ENCODE data around the gene ZC3H7A.
A peak's percentile ranks its signal among the peaks of the same experiment; 100 is the strongest.

The ZC3H7A gene

GRCh38 chr16:11735787-11736186 lies 61.3 kb downstream of the ZC3H7A start:
- no peak for DNase-seq (ENCODE audit: low spot score)

GRCh38 chr16:11734653-11735043 lies 62.4 kb downstream of the ZC3H7A start:
- no peak for DNase-seq (ENCODE audit: low spot score)

DNA sequence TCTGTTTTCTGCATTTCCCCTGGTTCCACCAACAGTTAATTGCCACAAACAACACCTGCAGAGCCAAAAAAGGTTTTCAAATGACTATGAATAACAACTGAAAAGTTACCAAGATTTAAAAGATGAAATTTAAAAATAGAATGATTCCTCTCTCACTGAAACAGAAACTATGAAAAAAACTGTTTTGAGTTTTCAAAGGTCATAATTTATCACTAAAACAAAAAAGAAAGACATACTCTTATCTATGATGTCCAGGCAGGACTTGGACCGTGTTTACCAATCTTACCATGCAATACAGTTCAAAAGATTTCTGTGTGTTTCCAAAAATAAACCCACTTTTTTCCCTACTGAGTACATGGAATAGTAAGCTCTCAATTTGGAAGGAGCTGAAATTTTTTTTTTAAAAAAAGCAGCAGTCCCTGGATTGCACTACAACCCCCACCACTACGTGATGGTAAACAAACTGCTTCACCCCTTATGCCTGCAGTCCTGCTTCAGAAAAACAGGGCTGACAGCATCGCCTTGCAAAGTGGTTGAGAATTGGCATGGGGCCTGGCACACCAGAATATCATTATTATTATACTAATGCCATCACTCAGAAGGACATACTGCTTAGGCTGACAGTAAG lies 62.9 kb downstream of the ZC3H7A start:
- DNase-seq (ENCODE audit: low spot score) = no peak

GRCh38 chr16:11731222-11731621 lies 65.8 kb downstream of the ZC3H7A start:
- DNase-seq (ENCODE audit: low spot score) = no peak

DNA sequence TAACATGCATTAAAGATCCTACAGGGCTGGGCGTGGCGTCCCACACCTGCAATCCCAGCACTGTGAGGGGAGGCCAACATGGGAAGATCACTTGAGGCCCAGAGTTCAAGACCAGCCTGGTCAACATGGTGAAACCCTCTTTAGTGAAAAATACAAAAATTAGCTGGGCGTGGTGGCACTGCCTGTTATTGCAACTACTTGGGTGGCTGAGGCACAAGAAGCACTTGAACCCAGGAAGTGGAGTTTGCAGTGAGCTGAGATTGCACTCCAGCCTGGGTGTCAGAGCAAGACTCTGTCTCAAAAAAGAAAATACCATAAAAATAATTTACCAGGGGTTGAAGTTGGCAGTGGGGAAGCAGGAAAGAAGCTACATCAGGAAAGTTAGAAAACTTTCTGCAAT lies 67.3 kb downstream of the ZC3H7A start:
- no peak for DNase-seq (ENCODE audit: low spot score)

- DNase-seq (ENCODE audit: low spot score) = no peak
Measured at GRCh38 chr16:11727796-11728543, 69.1 kb downstream of the ZC3H7A start.

- no peak for DNase-seq (ENCODE audit: low spot score)
Measured at GRCh38 chr16:11726008-11726407, 71.0 kb downstream of the ZC3H7A start.

- no peak for DNase-seq (ENCODE audit: low spot score)
Measured at GRCh38 chr16:11725457-11725856, 71.6 kb downstream of the ZC3H7A start.

GRCh38 chr16:11722468-11722808 lies 74.6 kb downstream of the ZC3H7A start:
- DNase-seq (ENCODE audit: low spot score) = no peak

DNA sequence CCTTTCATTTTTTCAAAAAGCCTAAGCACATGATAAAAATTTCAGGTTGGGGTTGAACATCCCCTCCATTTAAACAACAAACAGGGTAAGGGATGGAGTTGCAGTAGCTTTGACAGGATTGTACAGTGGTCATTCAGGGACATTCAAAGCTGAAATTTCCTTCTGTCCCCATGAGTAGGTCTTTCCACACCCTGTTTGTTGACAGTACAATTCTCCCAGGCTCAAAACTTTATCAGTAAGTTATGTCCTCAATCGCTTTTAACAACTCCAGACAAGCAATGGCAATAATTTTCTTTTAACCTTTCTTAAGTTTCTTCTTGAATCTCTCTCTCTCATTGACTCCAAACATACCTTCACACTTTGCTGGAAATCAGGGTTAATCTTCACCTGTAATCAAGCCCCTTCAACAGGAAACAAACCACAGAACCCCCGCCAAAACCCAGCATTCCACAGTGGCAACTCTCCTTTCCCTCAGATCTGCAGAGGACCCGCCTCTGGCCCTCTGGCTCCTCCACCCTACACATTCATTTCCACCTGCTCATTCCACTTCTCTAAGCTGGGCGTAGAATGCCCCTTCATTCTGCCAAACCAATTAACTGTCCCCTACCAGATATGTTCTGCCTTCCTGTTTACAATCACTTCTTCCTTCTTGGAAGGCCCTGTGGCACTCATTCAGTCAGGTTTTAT lies 75.1 kb downstream of the ZC3H7A start:
- DNase-seq (ENCODE audit: low spot score) = no peak

- no peak for DNase-seq (ENCODE audit: low spot score)
Measured at GRCh38 chr16:11719762-11720161, 77.3 kb downstream of the ZC3H7A start.

GRCh38 chr16:11719171-11719570 lies 77.9 kb downstream of the ZC3H7A start:
- no peak for DNase-seq (ENCODE audit: low spot score)

DNA sequence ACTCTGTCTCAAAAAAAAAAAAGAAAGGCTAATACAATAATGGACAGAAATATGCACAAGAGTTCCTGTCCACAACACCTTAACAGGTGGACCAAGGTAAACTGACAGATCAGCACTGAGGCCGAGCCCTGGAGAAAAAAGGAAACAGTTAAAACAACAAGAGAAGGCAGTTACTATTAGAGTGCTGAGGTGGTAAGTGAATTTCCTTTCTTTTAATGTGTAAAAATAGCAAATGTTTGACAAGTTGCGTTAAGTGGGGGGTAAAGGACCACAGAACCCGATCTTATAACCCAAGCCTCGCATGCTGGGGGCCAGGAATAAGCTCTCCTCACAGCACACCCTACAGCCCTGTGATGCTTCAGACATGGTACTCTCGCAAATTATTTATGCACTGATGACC lies 79.2 kb downstream of the ZC3H7A start:
- DNase-seq (ENCODE audit: low spot score) = no peak

DNA sequence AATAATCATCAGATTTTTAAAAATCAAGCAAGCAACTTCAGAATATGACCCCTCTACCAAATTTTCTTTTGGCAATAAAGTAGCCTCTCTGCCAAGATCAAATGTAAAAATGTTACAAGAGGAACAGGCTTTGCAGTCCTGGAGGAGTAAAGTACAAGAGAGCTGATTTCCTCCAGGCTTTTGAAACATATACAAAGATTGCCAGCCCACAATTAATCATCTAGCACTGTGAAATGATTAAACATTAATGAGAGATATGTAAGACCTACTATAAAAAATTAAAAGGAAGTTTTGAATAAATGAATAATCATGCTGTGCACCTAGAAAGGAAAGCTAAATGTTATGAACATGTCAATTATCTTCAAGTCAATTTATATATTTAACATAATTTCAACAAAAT lies 80.7 kb downstream of the ZC3H7A start:
- DNase-seq (ENCODE audit: low spot score) = no peak

DNA sequence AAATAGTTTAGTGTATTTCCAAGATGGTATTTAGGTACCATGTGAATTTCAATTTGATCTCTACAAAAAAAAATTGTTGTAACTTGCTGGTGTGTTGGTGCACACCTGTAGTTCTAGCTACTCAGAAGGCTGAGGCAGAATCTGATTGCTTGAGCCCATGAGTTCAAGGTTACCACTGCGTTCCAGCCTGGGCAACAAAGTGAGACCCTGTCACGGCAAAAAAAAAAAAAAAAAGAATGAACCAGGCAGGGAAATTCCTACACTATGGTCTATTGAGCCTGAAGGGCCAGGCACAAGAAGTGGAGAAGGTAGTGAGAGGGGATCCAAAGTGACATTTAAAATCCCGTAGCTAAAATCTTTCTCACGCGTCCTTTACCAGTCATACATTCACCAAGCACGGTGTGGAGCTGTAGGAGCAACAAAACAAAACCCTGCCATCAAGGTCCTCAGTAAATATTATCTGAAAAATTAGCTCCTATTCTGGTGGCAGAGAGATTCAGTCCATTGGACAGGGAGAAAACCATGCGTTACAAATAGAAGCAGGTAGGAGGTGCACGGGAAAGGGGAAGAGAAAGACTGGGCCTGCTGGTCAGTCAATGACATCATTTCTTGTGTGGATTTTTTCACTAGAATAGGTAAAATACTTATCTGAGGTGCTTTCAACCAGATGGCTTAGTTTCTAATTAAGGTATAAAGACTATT lies 81.7 kb downstream of the ZC3H7A start:
- no peak for DNase-seq (ENCODE audit: low spot score)

- DNase-seq (ENCODE audit: low spot score) = no peak
Measured at GRCh38 chr16:11712122-11712521, 84.9 kb downstream of the ZC3H7A start.

GRCh38 chr16:11711662-11712061 lies 85.4 kb downstream of the ZC3H7A start:
- no peak for DNase-seq (ENCODE audit: low spot score)

GRCh38 chr16:11708421-11708820 lies 88.6 kb downstream of the ZC3H7A start:
- DNase-seq (ENCODE audit: low spot score) = no peak

DNA sequence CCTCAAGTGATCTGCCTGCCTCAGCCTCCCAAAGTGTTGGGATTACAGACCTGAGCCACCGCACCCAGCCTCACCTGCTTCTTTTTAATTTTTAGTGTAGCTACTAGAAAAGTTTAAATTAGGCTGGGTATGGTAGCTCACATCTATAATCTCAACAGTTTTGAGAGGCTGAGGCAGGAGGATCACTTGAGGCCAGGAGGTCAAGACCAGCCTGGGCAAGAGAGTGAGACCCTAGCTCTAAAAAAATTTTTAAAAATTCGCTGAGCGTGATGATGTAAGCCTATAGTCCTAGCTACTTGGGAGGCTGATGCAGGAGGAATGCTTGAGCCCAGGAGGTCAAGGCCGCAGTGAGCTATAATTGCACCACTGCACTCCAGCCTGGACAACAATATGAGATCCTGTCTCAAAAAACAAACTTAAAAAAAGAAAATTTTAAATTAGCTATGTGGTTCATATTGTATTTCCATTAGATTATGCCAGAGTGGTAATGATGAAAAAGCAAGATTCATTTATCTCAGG lies 89.3 kb downstream of the ZC3H7A start:
- no peak for DNase-seq (ENCODE audit: low spot score)

- peak; percentile 45 for DNase-seq (ENCODE audit: low spot score)
Measured at GRCh38 chr16:11706180-11706742, 90.8 kb downstream of the ZC3H7A start.

- no peak for DNase-seq (ENCODE audit: low spot score)
Measured at GRCh38 chr16:11705311-11706025, 91.6 kb downstream of the ZC3H7A start.

Measured in Ammon's horn (tissue), 1 donor.